SW480 (cell line): Measurements from ENCODE around the gene CSNK1A1.
A peak's percentile ranks its signal among the peaks of the same experiment; 100 is the strongest.
"Not testable (repeated sequence)": the region's sequence is repeated elsewhere in the genome, so short reads cannot be mapped to it uniquely, and the experiment has no call there.

Experiments
- DNase-seq: peaks from one replicate; pipeline ENCODE4 v3.0.0-alpha.2; 2016; ENCODE audit warnings: low spot score

The CSNK1A1 gene

GRCh38 chr5:149551227-149552037 lies at the start of gene CSNK1A1:
Gene CSNK1A1, minus strand, starts transcription at chr5:149551439. Its CDS starts 475 bp downstream, at chr5:149550964.
- DNase-seq: peak; percentile 99

- no peak for DNase-seq
Observed at GRCh38 chr5:149600932-149601331, 49.7 kb upstream of the CSNK1A1 start.

DNA sequence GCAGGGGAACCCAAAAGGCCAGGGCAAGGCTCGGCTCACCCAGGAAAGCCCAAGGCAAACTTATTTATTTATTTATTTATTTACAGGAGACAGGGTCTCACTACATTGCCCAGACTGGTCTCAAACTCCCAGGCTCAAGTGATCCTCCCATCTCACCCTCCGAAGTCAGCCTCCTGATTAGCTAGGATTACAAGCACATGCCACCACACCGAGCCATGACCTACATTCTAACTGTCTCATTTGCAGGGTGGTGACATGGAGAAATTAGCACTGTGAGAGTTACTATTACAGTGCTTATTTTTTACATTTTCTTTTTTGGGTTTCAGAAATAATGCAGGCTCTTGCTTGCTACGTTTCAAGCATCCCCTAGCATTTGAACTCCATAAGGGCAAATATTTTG lies 48.1 kb upstream of the CSNK1A1 start:
- no peak for DNase-seq

DNA sequence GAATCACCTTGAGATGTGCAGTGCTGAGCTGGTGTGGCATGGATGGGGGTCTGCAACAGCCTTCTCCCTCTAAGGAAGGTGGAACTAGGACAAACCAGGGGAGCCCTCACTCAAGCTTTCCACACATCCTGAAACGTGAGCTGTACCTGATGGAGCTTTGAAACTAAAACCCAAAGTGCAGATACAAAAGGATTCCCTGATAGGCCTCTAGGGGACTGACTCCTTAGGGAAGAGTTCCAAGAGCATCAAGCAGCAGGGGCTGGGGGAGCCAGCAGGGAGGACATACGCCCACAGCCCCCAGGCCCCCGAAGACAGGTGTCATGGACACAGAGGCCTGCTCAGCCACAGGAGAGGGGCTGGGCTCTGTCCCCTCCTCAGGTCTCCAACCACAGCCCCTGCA lies 47.7 kb upstream of the CSNK1A1 start:
- DNase-seq: no peak

- DNase-seq: not testable (repeated sequence)
Observed at GRCh38 chr5:149598234-149598633, 47.0 kb upstream of the CSNK1A1 start.

DNA sequence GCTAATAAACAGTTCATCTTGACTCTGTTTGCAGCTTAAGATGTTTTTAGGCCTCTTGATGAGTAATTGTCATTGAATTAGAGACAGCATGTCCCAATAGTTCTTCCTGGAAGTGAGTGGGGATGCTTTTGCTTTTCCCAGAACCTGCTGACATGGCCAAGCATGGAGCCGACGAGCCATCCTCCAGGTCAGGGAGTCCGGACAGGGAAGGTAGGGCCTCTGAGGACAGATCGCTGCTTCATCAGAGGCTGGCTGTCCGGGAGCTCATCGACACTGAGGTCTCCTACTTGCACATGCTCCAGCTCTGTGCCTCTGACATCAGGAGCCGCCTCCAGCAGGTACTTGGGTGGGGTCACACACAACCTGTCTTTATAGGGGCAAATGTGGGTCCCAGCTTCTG lies 46.4 kb upstream of the CSNK1A1 start:
- DNase-seq: no peak

DNA sequence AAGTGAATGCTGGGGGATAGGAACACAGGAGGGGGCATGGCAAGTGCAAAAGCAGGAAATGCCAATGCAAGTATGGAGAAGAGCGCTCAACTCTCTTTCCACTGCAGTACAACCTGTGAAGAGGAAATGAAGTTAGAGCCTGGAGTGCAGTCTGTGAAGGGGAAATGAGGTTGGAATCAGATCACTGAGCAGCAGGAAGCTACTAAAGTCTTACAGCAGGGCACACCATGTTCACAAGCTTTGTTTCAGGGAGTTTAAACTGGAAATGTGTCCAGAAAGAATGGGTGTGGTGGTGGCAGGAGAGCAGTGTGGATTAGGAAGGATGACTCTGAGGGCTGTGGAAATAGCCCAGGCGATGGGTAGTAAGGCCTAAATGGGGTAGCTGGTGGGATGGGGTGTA lies 45.5 kb upstream of the CSNK1A1 start:
- no peak for DNase-seq

DNA sequence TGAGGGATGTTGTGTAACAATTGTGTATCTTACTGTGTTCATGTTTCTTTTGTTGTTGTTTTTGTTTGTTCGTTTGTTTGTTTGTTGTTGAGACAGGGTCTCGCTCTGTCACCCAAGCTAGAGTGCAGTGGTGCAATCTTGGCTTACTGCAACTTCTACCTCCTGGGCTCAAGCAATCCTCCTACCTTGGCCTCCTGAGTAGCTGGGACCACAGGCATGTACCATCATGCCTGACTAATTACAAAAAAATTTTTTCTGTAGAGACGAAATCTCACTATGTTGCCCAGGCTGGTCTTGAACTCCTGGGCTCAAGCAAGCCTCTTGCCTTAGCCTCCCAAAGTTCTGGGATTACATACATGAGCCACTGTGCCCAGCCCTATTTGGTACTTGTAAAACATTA lies 43.9 kb upstream of the CSNK1A1 start:
- not testable (repeated sequence) for DNase-seq

DNA sequence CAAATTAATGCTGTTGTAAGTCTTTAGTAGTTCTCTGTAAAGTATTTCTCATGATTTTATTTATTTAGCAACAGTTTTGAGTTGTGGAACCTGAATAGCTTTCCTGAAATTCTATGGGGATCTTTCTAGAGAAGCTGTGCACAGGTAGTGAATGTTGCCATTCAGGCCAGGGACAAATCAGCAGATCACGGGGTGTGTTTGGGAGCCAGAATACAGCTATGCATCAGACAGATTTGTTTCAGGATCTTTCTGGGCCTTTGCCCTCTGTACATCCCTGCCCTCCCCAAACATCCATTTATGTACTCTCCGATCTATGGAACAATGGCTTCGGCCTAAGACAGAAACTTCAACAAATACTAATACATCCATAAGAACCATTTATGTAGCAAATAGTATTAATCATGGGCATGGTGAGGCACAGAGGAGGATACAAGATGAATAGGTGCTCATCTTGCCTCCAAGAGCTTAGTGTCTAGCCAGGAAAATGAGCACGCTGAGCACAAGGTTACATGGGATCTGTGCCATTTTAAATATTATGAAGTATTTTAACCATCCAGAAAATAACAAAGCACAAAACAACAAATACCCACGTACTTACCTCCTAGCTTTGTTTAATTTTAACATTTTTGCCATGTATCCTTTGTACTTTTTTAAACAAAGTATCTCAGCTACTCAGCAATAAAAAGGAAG lies 43.1 kb upstream of the CSNK1A1 start:
- DNase-seq: no peak

- no peak for DNase-seq
Observed at GRCh38 chr5:149593370-149593769, 42.1 kb upstream of the CSNK1A1 start.

DNA sequence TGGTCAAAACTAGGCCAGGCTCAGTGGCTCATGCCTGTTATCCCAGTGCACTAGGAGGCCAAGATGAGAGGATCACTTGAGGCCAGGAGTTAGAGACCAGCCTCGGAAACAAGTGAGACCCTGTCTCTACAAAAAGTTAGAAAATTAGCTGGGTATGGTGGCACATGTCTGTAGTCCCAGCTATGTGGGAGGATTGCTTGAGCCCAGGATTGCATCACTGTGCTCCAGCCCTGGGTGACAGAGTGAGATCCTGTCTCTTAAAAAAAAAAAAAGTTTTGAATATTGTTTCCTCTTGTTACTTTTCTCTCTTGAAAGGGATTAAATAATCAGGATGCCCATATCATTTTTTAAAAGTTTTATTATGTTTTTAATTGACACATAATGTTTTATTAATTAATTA lies 37.7 kb upstream of the CSNK1A1 start:
- no peak for DNase-seq

DNA sequence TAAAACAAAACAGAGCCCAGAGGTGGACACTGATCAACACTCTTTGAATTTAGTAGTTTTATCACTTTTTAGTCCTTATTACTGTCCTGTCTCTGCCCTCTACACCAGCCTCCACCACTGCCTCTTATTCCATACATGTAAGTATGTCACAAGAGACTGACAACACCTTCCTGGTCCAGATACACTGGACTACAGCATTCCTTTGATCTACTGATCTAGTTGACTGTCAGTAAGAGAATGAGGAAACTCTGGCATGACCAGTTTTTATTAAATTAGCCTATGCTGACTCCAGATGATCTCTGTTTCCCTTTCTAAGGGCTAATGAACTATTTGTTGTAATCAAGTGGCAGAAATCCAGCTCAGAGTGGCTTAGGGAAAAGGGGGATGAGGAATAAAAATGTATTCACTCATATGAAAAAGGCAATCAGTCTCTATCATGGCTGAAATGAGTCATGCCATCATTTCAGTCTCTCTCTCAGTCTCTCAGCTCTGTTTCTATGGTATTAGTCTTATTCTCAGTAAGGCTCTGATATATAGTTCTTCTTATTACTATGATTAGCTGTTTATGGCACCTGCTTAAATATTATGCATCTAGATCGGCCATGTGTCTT lies 35.6 kb upstream of the CSNK1A1 start:
- DNase-seq: no peak

DNA sequence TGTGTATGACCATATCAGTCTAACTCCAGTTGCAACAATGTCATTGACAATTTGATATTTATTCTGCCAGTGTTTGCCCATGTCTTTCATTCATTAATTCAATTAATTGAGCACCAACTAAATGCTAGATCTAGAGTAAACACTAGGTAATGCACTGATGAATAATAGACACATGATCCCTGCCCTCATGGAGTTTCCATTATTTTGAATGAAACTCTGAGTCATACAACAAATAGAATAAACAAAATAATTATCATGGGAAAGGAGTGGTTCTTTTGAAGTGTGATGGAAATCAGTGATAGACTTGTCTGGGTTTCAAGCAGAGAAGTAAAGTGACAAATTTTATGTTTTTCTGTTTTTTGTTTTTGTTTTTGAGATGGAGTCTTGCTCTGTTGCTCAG lies 34.7 kb upstream of the CSNK1A1 start:
- no peak for DNase-seq

GRCh38 chr5:149584121-149584520 lies 32.9 kb upstream of the CSNK1A1 start:
- DNase-seq: no peak

- DNase-seq: no peak
Observed at GRCh38 chr5:149583394-149583793, 32.2 kb upstream of the CSNK1A1 start.

DNA sequence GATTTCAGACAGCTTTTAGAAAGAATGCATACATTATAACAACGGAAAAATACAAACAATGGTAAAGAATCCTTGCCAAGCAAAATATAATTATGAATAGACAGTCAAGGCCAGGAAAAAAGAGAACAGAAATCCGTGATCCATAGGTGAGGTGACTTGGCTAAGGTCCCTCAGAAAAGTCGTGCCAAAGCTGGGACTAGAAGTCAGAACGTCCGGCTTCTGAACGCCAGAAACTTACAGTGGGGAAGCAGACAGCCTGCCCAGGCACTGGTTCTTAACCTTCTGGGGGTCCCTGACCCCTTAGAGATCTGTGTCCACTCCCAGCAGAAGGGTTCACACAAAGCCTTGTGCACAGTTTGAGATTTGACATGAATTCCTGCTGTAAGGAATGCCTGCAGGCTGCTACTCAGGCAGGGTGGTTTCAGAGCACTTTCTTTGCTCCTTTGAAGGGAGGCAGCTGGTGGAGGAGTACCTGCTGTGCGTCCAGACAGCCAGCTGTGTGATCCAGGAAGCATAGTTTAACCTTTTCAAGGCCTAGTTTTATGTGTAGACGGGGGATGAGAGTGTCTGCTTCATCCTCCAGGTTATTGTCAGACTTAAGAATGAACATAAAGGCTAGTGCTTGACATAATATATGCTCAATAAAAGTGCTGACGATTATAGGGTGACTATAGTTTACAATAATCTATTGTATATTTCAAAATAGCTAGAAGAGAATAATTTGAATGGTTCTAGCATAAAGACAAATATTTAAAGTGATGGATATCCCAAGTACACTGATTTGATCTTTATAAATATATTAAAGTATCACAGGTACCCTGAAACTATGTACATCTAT lies 30.9 kb upstream of the CSNK1A1 start:
- DNase-seq: no peak

DNA sequence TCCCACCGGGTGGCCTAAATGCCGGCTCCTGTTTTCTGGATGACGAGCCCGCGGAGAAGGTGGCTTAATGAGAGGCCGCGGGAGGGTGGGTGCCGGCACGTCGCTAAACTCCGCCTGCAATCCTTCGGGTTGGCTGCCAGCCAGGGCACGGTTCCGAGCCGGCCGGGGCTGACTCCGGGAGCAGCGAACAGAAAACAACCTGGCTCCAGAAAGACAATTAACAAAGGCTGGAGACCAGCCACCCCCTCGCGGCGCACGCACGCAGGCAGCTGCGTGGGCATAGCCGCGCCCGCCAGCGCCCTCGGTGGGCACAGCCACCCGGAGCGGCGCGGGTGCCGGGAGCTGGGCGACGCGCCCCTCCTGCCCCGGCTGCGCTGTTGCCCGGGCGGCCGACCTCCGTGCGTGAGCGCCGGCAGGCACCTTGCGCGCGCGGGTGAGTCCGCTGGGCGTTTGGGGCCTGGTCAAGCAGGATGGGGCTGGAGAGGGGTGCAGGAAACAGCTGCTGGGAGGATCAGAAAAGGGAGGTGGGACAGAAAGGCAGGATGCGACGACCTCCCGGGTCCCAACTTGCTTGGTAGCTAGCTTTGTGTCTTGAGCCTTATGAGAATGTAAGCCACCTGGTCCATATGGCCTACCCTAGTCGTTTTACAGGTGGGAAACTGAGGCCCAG lies 30.1 kb upstream of the CSNK1A1 start, which contains the start of gene ARHGEF37:
ARHGEF37 (plus strand) TSS at position 307 of the 670 bp plus-strand sequence. CDS start 16,272 bp downstream, outside the sequence.
- peak; percentile 72 for DNase-seq

GRCh38 chr5:149580808-149581191 lies 29.6 kb upstream of the CSNK1A1 start:
- no peak for DNase-seq

DNA sequence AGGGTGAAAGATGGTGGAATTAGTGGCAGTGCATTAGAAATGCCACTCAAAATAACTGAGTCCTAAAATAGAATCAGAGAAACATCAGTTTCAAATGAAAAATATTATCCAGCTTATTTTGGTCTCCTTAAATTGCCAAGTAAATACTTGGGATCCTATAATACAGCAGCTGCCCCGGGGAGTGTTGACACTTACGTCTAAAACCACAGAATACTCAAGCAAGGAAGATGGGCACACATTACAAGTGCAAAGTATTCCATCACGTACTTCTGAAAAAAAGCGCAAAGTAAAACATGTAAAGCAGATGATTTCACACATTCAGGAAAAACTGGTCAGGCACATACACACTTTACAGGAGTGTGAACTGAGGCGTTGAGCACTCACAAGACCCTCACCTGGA lies 27.7 kb upstream of the CSNK1A1 start:
- DNase-seq: no peak

- DNase-seq: no peak
Observed at GRCh38 chr5:149576021-149576420, 24.8 kb upstream of the CSNK1A1 start.

DNA sequence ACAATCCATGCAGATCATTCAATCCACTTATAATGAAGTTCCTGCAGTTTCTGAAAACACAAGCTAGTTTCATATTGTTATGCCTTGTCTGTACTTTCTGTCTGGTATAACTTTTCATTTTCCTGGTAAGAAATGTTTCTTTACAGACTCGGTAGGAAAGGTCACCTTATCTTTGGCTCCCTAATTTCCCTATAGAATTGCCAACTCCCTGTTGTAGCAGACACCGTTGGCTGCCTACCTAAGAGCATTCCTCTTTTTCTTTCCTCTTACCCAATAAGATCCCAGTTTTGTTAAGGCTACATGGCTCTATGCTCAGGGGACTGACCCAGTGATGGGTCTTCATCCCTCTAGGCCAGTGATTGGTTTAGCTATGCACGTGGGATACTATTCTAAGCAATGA lies 23.9 kb upstream of the CSNK1A1 start:
- no peak for DNase-seq
